ENCODE measurements around the gene HDGFL2.

Gene HDGFL2

DNA sequence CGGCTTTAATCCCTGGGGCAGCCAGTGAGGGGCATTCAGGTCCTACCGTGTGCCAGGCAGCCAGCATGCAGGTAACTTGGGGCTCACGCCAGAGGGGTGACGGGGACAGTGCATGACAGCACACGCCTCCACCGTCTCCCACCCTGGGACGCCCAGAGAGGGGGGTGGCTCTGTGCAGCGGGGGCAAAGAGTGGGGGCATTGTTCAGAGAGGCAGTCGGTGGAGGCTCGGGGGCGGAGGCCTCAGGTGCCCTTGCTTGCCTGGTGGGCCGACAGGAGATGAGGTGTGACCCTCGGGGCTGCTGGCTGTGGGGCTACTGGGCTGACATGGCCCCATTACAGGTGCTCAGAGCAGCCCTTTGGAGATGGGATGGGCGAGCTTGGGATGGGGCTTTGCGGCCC lies 27.8 kb downstream of the HDGFL2 start:
- no peak for DNase-seq

DNA sequence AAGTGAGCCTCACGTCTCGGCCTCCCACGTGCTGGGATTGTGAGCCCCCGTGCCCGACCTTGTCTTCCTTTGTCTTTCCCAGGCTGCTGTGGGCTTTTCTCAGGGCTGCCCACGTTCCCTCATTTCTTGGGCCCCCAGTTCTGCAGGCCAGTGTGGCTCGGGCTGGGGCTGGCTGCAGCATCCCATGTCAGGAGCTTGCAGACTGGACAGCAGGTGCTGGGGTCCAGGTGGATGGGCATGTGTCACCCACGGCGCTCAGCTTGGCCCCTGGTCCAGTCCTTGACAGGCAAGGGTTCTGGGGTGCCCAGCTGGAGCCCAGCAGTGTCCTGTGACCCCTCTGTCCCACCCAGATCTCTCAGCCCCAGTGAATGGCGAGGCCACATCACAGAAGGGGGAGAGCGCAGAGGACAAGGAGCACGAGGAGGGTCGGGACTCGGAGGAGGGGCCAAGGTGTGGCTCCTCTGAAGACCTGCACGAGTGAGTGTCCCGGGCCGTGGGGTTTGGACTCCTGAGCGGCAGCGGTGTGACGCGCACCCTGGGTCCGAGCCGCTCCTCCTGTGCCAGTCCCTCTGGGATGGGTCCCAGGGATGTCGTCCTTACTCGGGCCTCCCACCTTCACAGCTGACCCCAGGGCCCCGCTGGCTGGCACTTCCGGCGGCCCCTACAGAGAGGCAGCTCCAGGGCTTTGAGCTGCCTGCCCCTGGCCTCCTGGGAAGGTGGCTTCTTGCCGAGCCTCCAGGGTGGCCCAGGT lies 28.9 kb downstream of the HDGFL2 start:
- DNase-seq = no peak

DNA sequence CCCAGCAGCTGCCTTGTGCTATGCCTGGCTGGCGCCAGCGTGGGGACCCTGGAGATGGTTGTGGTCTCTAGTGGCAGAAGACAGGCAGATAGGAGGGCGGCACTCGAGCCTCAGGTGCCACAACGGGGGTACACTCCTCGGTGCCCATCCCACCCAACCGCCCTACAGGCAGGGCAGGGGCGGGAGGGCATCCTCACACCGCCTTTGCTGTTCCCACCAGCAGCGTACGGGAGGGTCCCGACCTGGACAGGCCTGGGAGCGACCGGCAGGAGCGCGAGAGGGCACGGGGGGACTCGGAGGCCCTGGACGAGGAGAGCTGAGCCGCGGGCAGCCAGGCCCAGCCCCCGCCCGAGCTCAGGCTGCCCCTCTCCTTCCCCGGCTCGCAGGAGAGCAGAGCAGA lies 29.6 kb downstream of the HDGFL2 start:
- DNase-seq = no peak

DNA sequence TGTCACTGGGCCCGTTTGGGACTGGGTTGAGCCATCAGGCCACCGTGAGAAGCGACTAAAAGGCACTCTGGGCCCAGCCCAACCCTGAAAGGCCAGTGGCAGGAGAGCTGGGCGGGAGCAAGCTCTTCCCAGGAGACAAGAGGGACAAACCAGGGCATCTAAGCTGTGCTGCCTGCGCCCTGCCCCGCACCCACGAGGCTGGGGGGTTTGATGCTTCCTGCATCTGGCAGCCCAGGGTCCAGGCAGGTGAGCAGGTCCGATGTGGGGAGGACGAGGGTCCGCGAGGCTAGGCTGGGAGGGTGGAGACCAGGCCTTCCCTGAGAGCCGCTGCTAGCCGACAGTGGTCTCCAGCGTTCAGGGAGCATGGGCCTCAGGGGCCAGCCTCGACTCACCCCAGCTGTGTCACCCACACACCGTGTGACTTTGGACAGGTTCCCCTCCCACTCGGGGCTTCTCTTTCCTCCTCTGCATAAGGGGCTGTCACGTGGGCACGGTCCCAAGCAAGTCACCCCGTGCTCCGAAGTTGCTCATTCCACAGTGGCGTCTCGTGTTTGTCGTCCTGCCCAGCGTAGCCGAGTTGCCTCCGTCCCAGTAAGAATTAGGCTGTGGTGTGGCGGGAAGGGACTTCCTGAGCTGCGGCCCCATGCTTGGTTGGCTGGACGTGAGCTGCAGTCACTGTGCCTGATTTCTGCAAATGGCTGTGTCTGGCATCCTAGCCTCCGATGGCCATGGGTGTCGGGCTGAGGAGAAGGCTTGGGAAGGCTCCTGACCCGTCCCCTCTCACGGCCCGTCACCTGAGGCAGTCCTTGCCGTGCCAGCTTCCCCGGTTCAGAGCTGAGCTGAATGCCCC lies 30.4 kb downstream of the HDGFL2 start:
- DNase-seq = no peak

DNA sequence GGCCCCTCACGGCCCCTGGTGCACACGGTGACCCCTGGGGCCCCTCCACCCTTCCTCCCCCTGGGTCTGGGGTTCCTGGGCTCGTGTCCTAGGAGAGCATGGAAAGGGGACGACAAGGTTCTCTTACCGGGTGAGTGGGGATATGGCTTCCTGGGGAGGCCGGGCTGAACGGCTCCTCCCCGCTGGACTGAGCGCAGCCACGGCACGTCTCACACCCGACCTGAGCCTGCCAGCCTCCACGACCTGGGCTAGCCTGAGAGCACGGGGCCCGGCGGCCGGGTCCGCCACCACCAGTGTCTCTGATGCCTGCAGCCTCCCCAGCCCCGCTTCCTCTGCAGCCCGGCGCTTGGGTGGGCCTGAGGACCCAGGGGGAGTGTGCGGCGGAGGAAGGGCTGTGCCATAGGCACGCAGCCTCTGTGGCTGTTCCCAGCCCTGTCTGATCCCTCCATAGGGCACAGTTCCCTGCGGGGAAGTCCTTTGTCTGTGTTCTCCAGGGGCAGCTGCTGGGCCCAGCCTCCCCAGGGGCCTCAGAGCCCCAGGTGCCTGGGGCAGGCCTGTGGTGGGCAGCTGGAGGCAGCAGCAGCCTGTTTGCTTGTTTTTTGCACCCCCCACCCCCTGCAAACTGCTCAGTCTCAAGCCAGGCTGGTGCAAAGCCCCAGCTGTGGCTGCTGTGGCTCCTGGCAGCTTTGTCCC lies 31.2 kb downstream of the HDGFL2 start:
- DNase-seq = no peak

DNA sequence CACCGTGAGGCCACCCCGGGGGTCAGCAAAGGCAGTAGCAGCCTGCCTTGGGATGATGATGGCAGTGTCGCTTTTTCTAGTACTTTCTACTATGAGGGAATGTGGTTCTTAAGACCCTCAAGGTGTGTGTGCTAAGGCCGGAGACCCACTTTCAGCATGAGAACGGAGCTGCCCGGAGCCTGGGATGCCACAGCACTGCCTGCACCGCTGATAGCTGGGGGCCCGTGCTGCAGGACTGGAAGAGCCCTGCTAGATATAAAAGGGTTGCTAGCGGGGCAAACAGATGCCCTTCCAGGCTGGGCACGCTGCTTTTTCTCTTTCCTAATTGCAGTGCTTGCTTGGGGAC lies 31.7 kb downstream of the HDGFL2 start:
- no peak for DNase-seq

DNA sequence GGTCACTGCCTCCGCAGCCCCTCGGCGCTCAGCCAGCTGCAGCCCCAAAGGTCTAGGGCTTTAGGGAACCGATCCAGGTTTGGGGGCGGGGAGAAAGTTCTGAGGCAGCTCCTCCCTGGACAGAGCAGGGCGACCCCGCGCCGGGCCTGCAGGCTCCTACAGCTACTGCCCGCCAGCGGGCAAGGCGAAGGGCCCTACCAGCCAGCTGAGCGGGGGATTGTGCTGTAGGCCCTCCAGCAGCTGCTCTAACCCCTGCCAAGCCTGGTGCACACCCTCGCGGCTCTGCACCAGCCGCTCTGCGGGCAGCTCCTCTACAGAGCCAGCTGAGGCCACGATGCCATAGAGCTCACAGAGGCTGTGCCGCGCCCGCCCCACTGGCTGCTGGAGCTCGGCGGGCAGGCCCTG lies 32.2 kb downstream of the HDGFL2 start:
- DNase-seq = no peak

DNA sequence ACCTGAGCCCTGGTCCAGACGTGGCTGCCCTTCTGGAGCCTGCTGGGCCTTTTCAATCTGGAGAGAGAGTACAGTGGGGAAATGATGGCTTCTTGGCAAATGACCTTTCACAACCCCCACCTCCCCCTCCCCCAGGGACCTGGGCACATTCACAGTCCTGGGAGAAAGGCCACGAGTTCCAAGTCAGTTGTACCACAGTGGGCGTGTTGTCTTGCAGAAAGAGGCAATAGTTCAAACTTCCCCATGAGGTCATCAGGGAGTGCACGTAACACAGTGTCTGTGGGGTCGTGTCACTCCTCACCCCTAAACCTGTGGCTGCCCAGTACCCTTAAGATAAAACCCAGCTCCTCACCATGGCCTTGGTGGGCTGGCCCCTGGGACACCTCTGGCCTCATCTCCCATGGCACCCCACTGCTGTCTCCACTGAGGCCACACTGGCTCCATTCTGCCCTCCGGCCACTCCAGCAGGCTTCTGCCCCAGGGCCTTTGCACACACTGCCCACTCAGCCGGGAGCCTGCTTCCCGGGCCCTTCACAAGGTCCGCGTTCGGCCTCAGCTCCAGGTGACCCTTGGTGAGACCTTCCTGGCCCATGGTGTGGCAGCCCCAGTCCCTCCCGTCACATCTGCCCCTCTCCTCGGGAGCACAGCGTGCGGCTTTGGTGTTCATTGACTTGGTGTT lies 32.9 kb downstream of the HDGFL2 start:
- DNase-seq = no peak

DNA sequence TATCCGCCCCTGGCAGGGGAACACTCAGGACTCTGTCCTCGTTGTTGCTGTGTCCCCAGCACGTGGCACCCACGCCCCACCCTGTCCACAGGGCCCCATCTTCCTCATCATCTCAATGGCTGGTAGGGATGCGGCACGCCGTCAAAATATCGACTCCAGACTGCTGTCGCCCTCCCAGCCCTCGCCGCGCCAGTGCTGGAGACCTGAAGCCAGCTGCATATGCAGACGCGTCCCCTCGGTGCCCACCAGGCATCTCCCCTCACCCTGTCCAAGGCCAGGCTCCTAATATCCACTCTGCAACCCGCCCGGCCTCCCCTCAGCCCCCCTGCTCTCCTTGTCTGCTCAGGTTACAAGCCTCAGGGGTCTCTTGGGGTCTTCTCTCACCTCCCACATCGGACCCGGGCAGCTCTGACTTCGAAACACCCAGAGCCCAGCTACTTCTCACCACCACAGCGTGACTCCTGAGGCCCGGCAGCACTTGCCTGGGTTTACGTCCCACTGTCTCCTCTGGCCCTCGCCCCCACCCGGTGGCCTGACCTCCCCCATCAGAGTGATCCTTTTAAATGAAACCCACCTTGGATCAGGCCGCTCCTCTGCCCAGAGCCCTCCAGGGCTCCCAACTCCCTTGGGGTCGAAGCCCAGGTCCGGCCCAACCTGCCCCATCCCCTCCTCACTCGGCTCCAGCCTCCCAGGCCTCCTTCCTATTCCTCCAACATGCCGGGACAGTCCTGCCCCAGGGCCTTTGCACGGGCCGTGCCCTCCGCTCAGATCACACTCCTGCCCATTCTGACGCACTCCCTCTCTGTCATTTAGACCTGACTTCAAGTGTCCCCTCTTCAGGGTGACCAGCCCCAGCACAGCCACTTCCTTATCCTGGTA lies 33.7 kb downstream of the HDGFL2 start:
- no peak for DNase-seq

DNA sequence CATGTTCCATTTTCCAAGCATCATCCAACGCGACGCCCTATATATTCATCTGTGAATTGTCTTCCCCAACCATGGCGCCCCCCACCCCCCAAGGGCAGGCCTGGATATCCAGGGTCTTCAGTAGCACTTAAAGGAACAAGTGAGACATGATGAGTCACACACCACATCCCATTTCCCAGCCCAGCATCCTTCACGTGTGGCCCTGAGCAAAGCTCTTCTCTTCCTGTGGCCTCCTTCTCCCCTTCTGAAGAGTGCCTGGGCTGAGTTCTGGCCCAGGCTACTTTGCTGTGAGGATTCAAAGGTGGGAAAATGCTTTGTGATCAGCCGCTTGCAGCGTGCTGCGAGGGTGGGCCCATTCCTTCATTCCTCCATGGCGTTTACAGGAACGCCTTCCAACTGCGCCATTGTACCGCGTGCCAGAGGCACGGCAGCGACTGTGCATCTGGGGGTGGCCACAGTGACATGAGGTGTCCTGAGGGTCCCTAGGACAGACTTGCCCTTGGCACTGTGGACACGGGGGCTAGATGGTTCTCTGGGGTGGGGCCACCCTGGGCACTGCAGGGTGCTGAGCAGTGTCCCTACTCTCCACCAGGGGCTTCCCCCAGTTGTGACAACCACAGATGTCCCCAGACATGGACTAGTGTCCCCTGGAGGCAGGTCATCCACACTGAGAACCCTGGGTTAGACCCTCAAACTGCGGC lies 34.5 kb downstream of the HDGFL2 start:
- no peak for DNase-seq

DNA sequence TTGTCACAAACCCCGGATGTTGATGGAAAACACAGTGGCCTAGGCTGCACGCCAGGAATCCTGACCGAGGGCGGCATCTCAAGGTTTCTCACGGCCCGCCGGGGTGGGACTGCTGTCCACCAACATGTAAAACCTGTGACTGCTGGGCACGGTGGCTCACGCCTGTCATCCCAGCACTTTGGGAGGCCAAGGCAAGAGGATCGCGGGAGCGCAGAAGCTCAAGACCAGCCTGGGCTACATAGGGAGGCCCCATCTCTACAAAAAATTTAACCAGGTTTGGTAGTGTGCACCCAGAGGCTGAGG lies 35.0 kb downstream of the HDGFL2 start:
- no peak for DNase-seq

DNA sequence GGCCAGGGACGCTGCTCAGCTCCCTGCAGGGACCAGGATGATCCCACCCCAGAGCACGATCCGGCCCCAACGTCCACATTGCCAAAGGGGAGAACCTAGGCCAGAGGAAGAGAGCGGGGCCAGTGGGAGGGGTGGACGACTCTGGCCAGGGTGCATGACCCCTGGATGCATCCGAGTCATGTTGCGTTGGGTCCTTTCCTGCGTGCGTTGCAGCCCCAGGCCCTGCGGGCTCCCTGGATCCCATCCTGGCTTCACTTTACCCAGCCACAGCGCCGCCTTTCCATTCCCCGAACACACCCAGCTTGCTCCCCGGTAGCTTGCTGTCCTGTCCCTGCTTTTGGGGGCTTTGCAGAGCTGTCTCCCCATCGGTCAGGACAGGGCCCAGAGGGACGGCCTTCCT lies 35.7 kb downstream of the HDGFL2 start:
- no peak for DNase-seq

DNA sequence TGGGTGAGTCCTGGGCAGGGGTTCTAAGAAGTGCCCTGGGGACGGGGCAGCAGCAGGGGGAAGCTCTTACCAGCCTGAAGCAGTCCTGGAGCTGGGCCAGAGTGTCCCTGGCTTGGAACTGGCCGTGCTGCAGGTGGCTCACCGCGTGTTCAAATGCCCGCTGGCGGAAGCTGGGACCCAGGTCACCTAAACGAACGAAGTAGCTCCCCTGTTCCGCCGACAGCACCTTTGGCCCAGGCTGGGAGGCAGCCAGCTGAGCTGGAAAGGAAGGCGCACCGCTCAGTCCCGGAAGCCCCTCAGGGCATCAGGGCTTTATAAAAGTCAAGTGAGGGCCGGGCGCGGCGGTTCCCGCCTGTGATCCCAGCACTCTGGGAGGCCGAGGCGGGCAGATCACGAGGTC lies 36.6 kb downstream of the HDGFL2 start:
- no peak for DNase-seq

DNA sequence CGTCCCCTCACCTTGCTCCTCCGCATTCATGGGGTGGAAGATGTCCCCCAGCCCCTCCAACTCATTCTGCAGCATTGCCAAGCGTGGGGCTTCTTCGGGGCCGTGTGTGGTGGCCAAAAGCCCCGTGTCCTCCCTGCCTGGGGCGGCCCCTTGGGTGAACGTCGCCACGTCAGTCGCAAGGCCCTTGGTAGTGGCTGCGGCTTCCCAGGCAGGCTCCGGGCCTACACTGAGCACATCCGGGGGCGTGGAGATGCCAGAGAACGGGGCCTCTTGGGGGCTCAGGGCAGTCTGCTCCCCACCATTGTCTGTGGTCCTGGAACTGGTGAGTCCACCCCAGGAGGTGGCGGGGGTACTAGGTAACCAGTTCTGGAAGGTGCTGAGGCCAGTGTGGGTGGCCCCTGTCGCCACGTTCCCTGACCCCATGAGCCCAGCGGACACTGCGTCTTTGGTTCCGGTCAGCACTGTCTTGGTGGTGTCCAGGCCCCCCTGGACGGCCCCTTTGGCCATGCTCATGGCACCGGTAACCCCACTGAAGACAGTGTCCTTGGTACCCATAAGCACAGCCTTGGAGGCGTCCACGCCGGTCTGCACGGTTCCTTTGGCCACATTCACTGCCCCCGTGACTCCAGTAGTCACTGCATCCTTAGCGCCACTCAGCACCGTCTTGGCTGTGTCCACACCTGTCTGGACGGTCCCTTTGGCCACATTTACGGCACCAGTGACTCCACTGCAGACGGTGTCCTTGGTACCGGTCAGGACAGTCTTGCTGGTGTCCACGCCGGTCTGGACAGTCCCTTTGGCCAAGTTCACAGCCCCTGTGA lies 38.5 kb downstream of the HDGFL2 start:
- no peak for DNase-seq

DNA sequence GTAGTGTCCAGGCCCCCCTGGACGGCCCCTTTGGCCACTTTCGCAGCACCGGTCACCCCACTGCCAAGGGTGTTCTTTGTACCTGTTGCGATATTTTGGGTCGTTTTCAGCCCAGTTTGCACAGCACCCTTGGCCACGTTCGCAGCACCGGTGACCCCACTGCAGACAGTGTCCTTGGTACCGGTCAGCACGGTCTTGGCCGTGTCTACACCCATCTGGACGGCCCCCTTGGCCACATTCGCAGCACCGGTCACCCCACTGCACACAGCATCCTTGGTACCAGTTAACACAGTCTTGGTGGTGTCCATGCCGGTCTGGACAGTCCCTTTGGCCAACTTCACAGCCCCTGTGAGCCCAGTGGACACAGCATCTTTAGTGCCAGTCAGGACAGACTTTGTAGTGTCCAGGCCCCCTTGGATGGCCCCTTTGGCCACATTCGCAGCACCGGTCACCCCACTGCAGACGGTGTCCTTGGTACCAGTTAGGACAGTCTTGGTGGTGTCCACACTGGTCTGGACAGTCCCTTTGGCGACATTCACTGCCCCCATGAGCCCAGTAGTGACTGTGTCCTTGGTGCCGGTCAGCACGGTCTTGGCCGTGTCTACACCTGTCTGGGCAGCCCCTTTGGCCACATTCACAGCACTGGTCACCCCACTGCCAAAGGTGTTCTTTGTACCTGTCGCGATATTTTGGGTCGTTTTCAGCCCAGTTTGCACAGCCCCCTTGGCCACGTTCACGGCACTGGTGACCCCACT lies 39.4 kb downstream of the HDGFL2 start:
- DNase-seq = no peak

DNA sequence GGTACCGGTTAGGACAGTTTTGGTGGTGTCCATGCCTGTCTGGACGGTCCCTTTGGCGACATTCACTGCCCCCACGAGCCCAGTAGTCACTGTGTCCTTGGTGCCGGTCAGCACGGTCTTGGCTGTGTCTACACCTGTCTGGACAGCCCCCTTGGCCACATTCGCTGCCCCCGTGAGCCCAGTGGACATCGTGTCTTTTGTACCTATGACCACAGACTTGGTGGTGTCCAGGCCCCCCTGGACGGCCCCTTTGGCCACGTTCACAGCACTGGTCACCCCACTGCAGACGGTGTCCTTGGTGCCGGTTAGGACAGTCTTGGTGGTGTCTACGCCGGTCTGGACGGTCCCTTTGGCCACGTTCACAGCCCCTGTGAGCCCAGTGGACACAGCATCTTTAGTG lies 40.0 kb downstream of the HDGFL2 start:
- DNase-seq = no peak

DNA sequence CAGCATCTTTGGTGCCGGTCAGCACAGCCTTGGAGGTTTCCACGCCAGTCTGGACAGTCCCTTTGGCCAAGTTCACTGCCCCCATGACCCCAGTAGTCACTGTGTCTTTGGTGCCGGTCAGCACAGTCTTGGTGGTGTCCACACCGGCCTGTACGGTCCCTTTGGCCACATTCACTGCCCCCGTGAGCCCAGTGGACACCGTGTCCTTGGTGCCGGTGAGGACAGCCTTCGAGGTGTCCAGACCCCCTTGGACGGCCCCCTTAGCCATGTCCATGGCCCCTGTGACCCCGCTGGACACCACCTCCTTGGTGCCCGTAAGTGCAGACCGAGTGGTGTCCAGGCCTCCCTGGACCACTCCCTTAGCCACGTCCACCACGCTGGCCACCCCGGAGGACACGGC lies 41.2 kb downstream of the HDGFL2 start:
- DNase-seq = no peak

DNA sequence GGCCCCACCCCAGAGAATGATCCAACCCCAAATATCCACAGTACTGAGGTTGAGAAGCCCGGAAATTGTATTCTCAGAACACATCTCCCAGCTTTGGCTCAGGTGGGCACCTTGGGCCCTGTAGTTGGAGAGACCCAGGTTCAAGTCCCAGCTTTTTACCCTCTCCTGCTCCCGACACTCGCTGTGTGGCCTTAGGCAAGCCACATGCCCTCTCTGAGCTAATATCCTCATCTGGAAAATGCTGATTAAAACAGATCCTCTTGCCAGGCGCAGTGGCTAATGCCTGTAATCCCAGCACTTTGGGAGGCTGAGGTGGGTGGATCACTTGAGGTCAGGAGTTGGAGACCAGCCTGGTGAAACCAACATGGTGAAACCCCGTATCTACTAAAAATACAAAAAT lies 43.6 kb downstream of the HDGFL2 start:
- no peak for DNase-seq

DNA sequence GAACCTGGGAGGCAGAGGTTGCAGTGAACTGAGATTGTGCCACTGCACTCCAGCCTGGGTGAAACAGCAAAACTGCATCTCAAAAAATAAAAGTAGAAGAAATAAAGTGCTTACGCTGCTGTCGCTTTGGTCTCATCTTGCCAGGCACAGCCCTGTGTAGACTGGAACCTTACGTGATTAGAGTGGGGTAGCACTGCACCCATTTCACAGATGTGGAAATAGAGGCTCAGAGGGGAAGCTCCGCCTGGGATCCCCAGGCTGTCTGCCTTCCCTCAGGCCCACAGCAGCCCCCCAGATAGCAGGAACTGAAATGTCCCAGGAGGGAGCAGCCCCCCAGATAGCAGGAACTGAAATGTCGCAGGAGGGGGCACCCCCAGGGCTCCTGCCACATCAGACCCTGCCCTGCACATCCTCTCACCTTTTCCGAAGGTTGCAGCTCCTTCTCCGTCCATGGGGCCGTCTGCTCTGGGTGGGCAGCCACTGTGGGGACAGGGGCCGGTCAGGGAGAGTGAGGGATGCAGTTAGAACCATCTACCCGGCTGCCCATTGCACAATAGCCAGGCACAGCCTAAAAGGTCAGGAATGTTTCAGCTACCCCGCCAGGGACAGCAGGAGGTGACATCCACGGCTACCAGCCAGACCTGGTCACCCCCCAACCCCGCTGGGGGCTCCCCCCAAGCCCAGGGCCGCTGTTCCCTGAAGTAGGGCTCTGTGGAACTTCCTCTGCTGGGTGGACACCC lies 44.3 kb downstream of the HDGFL2 start:
- no peak for DNase-seq

DNA sequence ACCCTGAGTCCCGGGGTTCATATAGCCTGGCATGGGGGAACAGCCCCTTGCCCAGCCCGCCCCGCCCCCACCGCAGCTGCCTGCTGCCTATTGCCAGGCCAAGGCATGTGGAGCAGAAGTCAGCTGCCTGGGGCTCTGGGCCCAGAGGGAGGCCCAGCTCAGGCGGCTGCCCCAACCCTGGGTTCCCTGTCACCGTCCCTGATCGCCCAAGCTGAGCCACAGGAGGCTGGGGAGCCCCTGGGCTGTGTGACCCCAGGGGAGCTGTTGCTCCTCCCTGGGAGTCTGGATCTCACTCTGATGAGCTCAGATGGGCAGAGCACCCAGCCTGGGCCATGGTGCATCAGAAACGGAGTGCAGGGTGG lies 44.8 kb downstream of the HDGFL2 start:
- DNase-seq = no peak
